Measurements from ENCODE around the gene INPP4B.

The INPP4B gene

DNA sequence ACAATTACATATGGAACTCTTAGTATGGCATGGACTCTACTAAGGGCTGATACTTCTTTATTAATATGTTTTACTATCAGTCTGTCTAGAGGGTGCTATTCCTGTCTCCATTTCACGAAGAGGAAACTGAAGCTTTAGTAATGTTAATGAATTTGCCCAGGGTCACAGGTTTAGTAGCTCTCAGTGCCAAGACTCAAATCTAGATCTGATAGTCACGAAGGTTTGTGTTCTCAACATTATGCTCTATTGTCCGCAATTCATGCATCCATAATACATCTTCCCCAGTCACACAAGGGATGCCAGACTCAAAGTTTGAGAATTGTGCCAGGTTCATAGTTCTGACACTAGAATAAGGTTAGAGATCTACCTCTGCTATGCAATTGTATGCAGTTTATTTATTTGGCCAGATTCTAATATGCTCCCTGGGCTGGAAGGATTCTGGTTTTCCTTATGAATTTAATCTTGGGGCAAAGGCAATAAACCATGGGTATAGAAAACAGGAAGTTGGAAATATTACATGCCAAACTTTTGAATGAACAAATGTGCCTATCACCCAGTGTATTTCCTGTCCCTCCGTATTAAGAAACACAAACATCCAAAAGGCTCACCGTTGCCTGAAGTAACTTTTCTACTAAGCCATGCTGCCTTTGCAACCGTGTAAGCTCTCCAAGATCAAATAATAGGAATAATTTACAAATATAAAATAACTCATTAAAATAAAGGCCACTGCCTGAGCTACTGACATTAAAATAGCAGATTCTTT, 478.5 kb downstream of the INPP4B start:
- FAIRE-seq = no peak

DNA sequence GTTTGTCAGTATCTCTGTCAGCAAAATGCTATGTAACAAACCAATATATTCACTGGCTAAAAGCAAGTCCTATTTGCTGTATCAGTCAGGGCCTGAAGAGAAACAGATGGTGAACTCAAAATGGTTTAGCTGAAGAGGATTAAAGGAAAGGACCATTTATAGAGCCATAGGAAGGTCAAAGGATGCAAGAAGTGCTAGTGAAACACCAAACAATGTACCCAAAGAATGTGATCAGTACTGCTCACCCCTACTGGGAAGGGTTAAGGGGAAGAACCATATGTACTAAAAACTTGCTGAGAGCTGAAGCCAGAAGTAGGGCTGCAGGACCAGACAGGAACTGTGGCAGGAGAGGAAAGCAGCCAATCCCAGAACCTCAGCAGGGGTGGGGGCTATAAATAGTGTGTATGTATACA, 479.3 kb downstream of the INPP4B start:
- no peak for FAIRE-seq

DNA sequence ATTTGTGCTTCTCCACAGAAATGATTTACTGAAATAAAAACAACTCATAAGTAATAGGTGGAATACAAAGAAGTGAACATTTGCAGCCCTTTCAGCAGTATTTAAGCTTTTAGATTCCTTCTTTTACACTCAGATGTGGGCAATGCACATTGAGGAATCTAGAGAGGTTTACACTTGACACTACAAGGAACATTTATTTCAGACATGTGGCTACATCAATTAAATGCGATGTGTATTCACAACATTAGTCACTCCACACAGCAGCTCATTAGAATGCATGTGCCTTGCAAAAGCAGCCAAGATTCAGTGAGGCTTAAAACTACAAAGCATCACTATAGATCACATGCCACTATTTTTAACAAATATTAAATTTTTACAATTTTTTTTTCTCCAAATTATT, 480.7 kb downstream of the INPP4B start:
- FAIRE-seq = no peak

DNA sequence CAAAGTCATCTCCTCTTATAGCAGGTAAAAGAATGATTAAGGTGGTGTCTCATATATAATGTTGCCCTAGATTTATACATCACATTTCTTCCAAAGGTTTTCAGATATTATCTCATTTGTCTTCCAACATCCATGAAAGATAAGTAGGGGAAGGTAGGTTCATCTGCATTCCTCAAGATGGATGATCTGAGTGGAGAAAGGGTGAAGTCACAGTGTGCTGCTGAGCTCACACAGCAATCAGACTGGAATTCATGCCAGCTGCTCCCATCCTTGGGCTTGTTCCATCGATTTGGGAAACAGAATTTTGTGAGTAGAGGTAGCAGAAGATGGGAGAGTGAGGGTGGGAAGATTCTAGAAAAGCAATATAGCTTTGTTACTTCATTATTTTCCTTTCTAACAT, 482.4 kb downstream of the INPP4B start:
- FAIRE-seq = no peak

DNA sequence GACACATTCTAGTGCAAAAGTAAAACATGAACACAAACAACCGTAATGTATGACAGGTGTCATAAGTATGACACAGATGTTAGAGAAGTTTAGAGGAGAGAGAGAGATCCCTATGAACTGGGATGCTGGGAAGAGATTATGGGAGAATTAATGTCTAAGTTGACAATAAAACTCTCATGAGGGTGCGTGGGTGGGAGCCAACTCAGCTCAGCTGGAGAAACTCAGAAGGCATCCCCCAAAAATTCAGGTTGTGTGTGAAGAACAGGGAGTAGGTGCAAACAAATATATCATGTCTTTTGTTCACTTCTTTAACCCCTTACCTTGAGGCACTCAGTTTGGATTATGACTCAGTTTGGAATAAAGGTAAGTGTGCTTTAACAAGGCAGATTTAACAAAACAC, 484.1 kb downstream of the INPP4B start:
- FAIRE-seq = no peak

DNA sequence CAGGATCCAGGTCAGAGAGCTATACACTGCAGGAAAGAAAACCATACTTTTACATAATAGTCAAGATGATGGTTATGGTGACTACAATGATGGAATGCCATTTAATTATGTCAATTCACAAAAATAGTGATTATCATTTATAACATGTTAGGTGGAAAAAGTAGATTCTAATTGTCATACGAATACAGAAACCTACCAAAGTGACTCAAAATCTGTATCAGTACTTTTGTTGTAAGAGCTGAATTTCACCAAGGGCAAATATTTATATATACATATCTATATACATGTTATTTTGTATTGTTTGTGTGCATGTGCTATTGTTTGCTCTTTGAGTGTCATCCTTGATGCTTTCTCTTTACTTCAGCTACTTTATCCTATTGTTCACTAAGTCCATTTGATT, 485.4 kb downstream of the INPP4B start:
- no peak for FAIRE-seq

DNA sequence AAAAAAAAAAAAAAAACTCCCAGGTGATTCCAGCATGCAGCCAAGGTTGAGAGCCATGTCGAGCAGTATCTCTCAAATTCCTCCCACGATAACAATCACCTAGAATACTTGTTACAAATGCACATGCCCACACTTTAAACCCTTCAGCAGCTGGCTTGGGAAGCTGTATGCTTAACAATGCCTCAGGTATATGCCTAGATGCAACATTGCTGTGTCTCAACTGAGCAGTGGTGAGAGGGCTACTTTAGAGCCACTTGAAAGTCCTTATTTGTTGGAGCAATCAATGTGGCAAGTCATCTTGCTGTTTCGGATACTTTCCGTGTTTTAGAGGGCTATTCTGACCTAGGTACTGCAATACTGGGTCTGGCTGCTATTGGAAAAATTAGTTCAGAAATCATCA, 487.4 kb downstream of the INPP4B start:
- FAIRE-seq = no peak

DNA sequence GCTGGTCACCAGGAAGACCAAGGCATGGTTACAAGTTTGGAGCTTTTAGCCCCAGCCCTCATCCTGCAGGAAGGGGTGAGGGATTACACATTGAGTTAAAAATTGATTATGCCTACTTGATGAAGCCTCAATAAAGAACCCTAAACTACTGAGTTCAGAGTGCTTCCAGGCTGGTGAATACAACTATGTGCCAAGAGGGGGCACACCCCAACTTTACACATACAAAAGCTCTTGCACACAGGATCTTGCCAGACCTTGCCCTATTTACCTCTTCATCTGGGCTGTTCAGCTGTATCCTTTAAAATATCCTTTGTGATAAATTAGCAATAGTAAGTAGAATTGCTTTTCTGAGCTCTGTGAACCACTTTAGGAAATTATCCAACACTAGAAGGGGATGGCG, 489.3 kb downstream of the INPP4B start:
- FAIRE-seq = no peak

DNA sequence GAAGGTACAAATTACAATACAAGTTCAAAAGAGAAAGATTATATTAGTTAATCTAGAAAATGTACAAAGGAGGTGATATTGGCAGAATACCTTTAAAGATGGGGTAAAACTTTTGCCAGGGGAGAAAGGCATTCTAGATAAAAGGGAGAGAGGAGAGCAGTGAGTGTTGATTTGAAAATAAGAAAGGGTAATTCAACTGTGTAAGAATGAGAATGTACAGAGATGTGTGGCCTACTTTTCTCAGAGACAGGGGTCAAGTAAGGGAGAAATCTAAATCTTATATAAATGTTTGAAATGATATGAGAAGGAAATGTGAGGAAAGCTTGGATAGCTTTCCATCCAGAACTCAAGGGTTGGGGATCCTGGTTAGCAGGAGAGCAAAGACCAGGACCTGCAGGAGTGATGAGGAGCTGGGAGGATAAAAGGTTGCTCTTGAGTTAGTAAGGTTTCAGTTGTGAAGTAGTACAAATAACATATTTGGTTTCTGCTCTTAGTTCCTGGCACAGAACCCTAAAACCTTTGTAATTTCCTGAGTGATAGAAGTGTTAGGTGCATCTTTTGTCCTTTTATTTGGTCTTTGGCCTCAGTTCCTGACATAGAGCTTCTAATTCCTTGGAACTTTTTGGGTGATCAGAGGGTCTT, 489.9 kb downstream of the INPP4B start:
- no peak for FAIRE-seq

DNA sequence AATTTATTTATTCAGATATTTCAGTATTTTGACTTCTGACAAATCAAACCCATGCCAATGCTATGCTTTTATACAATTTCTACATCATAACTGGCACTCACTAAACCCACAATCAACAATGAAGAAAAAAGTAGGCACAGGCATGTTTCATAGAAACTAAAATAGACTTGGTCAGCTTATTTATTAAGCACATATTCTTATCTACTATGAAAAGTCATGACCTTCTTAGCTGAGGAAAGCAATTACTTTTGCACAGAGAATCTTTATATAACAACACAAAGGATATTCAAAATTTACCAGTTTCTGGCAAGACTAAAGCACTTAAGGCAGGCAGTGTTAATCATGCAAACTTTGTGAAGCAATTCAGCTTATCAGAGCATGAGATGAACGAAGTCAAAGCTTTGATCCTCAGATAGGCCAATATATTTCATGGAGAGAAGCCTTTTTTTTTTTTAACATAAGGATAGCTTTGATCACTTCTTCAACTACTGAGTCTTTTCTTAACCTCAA, 490.6 kb downstream of the INPP4B start:
- no peak for FAIRE-seq

DNA sequence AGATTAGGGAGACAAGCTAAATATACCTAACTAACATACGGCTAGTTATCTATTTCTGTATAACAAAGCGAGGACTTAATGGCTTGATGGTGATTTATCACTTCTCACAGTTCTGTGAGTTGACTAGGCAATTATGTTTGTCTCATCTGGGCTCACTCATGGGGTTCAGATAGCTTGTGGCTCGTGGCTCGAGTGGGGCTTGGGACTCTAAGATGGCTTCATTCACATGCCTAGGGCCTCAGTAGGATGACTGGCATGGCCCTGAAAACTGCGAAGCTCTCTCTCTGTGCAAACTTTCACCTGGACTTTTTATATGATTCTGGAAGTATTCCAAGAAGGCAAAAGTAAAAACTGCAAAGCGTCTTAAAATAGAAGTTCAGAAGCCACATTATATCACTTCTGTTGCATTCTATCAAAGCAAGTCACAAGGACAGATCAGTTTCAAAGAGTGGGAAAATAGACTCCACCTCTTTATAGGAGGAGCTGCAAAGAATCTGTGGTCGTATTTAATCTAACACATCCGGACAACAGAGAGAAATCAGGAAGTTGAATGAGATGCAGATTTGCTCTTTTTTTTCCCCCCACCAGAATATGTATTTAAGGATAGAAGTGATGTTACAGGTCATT, 491.2 kb downstream of the INPP4B start:
- FAIRE-seq = no peak

DNA sequence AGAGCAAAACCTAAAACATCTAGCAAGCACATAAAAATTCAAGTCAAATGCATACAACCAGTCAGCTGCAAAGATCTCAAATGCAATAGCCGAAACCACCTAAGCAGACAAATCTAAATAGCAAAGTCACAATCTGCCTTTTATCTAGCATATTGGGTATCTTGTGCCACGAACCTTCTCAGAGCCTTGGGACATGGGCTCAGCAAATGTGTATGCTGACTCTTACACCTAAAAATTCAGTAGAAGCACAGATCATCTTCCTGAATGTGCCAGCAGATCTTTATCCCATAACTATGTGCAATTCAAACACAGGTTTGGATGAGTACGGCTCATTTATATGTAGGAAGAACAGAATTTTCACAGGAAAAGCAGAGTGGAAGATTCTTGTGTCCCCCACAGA, 492.1 kb downstream of the INPP4B start:
- FAIRE-seq = no peak

DNA sequence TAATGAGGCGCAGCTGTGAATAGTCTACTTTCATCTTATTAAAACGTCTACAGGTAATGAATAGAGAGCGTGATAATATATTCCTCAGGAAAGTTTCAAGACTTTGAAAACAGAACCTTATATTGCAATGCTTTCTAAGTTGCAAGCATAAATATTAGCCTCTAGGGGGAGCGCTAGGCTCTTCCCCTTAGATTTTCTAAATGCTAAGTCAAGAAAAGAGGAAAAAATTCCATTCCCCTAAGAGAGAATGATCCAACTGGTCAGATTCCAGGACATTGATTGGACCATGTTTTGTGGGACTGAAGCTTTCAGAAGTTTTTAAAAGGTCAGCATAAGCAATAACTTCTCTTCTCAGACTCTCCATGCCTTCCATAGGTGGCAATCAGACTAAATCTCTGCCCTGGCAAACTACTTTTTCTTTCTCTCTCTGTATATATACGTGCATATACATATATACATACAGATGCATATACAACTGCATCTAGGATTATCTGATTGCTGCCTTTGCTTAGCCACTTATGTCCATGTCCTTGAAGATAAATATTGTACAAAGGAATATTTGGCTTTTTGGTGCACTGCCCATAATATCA, 492.9 kb downstream of the INPP4B start:
- FAIRE-seq = peak; percentile 5

DNA sequence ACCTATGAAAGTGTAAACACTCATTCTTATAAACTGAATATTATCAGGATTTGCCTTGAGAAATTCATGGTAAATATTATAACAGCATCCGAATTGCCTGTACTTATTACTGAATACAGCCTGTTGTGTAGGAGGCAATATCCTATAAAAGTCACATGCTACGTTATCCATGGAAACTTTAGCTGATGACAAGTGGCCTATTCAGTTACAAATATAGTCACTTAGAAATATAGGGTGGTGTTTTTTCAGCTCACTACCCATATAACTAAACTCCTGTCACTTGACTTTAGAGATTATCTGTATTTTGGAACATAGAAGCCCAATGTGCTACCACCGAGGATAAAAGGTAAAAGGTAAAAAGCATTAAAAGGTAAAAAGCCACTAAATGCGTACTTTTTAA, 493.4 kb downstream of the INPP4B start:
- FAIRE-seq = peak; percentile 14

DNA sequence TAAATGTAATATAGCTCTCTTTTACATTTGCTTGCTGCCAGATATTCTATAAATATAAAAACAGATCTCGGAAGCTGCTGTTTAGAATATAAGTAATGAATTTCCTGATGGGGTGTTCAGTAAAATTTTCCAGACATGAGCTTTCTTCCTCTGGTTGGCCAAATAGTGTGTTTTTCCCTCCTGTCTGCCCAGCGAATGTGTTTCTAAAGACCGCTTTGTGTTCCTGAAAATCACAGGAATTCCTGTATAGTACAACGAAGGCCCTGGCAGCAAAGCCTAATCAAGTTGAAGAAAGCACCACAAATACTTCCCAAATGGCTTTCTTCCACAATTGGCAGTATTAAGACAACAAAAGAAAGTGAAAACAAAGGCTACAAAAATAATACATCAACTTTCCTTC, 494.1 kb downstream of the INPP4B start:
- FAIRE-seq = no peak

DNA sequence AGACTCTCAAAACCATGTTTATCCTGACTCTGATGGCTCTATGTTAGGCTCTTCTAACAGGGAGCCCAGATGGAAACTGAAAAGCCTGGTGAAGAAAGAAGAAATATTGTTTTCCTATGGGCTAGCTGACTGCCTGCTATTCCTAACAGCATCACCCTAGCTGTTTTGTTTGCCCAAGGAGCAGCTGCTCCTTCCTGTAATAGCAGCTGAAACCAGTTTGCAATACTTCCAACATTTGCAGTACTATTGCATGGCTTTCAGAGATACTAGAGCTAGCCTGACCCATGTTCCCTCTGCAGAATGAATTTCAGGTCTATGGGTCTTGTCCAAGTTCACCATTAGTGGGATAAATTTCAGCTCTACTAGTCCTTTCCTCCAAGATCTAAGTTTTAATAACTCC, 495.2 kb downstream of the INPP4B start:
- no peak for FAIRE-seq

DNA sequence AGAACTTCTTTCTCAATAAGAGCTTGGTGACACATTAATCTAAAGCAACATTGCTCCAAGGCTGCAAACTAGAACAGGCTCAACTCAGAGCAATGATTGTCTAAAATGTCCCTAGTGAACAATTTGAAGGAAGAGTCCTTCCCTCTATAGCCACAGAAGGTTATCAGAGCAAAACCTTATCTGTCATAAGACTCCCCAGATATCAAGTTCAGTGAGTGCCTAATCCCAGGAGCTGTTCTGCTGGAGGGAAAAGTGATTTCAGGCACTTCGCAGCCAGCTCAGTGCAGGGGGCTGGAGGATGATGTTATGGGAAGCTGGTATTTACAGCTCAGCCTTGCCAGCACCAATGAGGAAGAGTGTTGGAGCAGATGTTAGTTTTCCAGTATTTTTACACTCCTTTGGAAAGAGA, 497.5 kb downstream of the INPP4B start:
- FAIRE-seq = no peak

DNA sequence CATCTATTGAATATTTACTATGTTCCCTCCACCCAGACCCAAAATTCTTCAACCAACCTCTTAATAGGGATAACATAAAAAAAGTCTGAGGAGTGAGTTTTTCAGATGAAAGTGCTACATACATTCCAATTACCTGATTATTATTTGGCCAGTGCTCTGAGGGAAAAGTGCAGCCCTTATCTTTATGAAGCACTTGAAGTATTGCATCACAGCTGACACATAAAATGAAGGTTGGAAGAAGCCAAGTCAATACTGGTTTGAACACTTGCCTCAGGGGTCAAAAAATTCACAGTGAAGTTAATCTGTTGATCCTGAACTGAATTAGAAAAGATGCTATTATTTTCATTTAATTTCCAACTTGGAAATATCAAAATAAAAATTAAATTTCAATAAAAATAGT, 498.9 kb downstream of the INPP4B start:
- FAIRE-seq = no peak

DNA sequence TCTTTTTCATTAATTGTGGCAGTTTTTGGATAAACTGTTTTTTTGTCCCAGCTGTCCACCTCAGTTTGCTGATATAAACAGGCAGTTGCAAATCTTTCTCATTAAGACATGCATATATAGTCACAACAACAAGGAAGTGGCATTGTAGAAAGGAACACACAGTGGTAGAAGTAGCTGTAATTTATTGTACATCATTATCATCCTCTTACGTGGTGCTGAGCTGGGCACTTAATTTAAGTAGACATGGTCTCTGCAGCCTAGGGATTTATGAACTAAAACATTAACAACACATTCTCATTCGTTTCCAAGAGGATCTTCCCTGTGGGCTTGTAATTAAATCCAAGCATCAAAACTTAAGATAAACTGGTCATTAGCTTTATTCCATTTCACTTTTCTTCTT, 500.2 kb downstream of the INPP4B start:
- no peak for FAIRE-seq

DNA sequence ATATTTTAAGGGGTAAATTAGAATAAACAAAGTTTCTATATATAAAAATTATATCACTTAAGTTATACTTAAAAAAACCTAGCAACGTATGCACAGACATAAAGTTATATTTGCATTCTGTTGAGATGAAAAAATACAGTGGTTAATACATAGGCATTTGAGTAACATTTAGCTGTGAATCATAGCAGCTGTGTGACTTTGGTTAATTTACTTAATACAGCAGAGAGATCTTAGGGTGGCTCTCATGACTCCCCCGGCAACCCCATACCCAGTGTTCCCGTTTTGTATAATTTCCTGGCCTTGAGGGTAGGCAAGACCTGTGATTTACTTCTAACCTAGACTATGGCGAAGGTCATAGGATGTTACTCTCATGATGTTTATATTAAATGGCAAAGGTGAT, 504.8 kb downstream of the INPP4B start:
- FAIRE-seq = no peak

DNA sequence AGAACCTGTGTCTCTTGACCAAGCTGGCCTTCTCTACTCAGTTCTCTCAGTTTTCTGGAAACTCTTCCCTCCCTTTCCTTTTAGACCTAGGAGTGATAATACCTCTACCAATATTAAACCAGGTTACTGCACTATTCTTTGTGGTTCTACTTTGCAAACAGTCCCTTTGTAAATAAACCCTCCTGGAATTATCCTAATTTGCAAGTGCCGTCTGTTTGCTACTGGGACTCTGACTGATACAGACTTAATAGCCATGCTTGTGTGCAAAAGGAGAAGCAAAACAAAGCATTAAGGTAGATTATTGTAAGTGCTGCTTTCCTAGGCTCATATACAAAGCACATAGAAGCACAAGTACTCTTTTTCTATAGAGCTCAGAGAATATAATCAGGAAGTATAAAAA, 507.0 kb downstream of the INPP4B start:
- FAIRE-seq = no peak

DNA sequence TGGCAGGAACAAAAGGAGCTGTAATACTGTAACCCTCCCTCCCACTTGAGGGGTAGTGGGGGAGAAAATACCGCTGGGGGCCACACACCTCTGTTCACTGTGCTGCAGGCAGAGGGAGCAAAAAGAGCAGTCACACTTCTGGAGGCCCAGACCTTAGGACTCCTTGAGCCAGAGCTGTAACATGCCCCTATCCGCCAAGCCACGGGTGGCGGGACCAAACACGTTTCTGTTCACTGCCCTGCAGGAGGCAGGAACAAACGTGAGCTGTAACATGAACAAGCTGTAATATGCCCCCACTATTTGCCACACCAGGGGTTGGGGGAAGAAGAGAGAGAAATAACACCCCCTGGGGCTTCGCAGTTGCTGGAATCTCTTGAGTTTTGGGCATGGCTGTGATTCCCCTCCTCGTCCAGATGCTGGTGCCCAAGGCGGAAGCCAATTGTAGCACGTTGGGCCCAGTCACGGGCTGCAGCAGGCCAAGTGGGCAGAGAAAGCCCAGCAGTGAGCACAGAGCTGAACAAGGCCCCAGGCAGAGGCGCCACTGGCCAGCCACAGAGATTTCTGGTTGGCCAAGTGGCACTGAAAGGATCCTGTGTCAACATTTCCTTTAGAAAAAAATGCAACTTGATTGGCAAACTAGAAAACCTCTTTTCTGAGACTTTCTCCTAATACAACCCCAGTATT, 509.7 kb downstream of the INPP4B start:
- no peak for FAIRE-seq

DNA sequence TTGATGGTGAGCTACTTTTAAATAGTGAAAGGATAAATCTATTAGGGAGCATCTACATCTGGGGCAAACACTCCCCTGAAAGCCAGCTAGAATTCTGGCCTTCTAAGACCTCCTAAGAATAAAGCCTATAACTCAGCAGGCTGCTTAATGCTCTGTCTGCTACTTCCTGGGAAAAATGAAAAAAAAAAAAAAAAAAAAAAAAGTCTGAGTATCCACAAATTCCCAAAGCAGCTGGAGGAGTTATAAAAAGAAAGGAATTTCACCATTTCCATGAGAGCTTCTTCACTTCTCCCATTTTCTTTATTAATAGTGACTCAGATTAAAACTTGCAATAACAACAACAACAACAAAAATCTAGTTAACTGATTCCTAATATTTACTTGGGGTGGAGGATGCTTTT, 511.2 kb downstream of the INPP4B start:
- FAIRE-seq = no peak
